ENCODE results near the gene RAB30. TPM values are rescaled to one million over a fixed set of nuclear protein-coding genes. Genes with fewer than 3 reads are reported as not detected.

Gene RAB30
- total RNA-seq, 1 donor from 2014 or later = 15.2 TPM

DNA sequence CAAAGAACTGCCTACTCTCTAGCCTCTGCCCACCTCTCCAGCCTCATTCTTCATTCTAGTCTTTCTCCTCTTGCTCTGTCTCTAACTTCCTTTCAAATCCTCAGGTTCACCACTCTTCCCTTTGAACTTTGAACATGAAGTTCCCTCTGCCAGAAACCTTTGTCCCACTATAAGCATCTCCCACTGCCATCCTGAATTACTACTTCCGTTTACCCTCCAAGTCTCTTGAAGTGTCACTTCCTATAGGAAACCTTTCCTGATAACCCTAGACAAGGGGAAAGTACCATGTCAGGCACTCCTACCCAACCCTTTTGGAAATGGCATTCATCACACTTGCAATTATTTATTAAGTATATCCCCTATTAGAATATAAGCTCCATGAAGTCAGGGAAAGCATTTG lies 3.1 kb downstream of the RAB30 start:
- Mint-ChIP-seq H3K36me3 (ENCODE audit: low read depth) (peaks cover 17% of the 10 kb centered on the region), H3K27me3 (ENCODE audit: insufficient read depth) (no peaks in the 10 kb centered on the region), H3K27ac (no peak overlapping the region), H3K4me1 (ENCODE audit: low read depth) (peaks cover 20% of the 10 kb centered on the region), H3K4me3 (no peak overlapping the region), H3K9me3 (no peaks in the 10 kb centered on the region)
- intact Hi-C loops (cut with micrococcal nuclease) = no loop called here
- DNase-seq (ENCODE audit: low spot score) = no peak

DNA sequence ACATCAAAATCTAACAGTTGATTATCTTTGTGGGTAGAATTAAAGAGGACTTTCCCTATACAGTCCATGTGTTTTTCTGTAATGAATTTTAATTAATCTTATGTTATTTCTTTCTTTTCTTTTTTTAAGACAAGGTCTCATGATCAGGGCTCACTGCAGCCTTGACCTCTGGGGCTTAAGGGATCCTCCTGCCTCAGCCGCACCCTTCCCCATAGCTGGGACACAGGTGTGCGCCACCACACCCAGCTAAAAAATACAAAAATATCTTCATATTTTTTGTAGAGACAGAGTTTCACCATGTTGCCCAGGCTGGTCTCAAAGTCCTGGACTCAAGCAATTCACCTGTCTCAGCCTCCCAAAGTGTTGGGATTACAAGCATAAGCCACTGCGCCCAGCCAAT lies 7.7 kb downstream of the RAB30 start:
- Mint-ChIP-seq H3K4me3 (no peak overlapping the region), H3K27me3 (ENCODE audit: insufficient read depth) (no peaks in the 10 kb centered on the region), H3K36me3 (ENCODE audit: low read depth) (peaks cover 27% of the 10 kb centered on the region), H3K4me1 (ENCODE audit: low read depth) (peaks cover 25% of the 10 kb centered on the region), H3K9me3 (peaks cover 6% of the 10 kb centered on the region), H3K27ac (peak overlapping the region; percentile 88)
- no peak for DNase-seq (ENCODE audit: low spot score)
- intact Hi-C loops (cut with micrococcal nuclease) = no loop called here

DNA sequence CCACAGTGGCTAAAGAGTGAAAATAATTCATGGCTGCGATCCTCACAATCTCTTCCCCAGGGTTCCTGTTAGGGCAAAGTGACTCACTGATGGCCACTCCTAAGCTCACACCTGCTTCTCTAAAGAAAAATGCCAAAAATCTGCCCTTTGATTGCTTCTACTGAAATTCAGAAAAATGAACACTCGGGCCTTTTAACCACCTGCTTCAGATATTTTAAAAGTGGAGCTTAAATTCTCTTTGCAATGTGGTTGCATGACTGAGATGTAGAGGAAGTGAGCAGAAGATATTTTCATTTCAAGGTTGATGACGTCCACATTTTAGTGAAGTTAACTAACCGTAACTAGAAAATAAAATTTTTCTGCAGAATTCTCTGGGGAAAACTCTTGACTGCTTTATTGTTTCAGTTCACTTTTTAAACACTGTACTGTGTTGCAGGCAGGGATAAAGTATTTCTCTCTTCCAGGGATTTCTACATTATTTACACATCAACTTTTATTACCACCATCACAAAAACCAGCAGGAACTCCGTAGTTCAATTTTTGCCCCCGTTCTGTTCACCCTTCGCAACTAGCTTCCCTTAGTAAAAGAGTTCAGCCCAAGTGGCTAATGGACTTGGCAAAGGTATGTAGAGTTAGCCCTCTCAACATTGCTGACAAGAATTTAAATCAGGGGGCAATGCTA lies 8.5 kb downstream of the RAB30 start:
- intact Hi-C loops (cut with micrococcal nuclease) = loop anchor here (1.0 to 2.0 kb wide), 4 partner anchors 8 to 94 kb away; partner anchors contain the start of genes PCF11 and RAB30
- H3K27ac Mint-ChIP-seq = peak overlapping the region; percentile 88
- H3K4me1 Mint-ChIP-seq (ENCODE audit: low read depth) = peaks cover 25% of the 10 kb centered on the region
- DNase-seq (ENCODE audit: low spot score) = no peak
- peak overlapping the region; percentile 74 for H3K4me3 Mint-ChIP-seq
- peaks cover 22% of the 10 kb centered on the region for H3K36me3 Mint-ChIP-seq (ENCODE audit: low read depth)
- H3K9me3 Mint-ChIP-seq = peaks cover 6% of the 10 kb centered on the region
- H3K27me3 Mint-ChIP-seq (ENCODE audit: insufficient read depth) = no peaks in the 10 kb centered on the region

DNA sequence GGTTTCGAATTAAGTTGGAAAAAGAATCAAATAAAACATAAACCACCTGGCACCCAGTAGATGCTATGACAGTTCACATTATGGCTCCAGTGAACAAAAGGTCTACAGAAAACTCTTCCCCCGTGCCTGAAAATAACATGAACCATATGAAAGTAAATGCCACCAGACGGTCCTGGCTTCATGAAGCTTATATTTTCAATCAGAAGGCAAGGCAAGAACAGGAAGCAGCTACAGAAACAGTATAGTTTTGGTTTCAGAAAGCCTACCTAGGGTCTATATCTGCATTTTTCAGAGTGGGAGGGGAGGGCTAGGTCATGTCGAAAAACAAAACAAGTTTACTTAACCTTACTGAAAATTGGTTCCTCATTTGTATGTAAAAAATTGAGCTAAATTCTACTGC lies 9.8 kb downstream of the RAB30 start:
- Mint-ChIP-seq H3K36me3 (ENCODE audit: low read depth) (peaks cover 20% of the 10 kb centered on the region), H3K4me3 (peak overlapping the region; percentile 54), H3K27ac (peak overlapping the region; percentile 76), H3K27me3 (ENCODE audit: insufficient read depth) (no peaks in the 10 kb centered on the region), H3K9me3 (peaks cover 6% of the 10 kb centered on the region), H3K4me1 (ENCODE audit: low read depth) (peaks cover 25% of the 10 kb centered on the region)
- intact Hi-C loops (cut with micrococcal nuclease) = loop anchor here (2.0 kb wide), 3 partner anchors 55 to 95 kb away; partner anchors contain the start of gene PCF11
- DNase-seq (ENCODE audit: low spot score) = no peak

DNA sequence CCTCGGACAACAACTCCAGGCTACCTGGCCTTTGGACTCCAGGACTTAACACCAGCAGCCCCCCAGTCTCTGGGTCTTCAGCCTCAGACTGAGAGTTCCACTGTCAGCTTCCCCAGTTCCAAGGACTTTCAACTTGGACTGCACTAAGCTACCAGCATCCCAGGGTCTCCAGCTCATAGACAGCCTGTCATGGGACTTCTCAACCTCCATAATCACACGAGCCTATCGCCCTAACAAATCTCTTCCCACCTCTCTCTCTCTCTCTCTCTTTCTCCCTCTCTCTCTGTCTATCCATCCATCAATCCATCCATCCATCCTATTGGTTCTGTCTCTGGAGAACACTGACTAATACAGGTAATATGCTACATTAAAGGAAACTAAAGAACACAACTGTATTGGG lies 10.7 kb downstream of the RAB30 start:
- Mint-ChIP-seq H3K4me3 (no peak overlapping the region), H3K9me3 (peaks cover 11% of the 10 kb centered on the region), H3K36me3 (ENCODE audit: low read depth) (peaks cover 23% of the 10 kb centered on the region), H3K4me1 (ENCODE audit: low read depth) (peaks cover 33% of the 10 kb centered on the region), H3K27ac (no peak overlapping the region), H3K27me3 (ENCODE audit: insufficient read depth) (no peaks in the 10 kb centered on the region)
- DNase-seq (ENCODE audit: low spot score) = no peak
- intact Hi-C loops (cut with micrococcal nuclease) = no loop called here

DNA sequence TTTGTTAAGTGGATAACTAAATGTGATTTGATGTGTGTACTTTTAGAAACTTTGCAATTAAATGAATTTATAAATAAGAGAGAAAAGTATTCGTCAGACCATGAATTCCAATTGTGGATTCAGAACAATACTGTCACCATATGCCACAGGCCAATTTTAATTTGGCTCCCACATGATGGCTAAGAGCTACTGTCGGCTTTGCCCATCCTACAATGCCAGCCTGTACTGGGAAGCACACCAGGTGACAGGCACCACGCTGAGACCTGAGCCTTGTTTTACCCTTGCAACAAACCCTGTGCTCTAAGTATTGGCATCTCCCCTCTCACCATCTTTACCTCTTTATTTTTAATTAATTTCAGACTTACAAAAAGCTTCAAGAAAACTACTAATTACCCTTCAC lies 14.0 kb downstream of the RAB30 start:
- H3K4me1 Mint-ChIP-seq (ENCODE audit: low read depth) = peaks cover 50% of the 10 kb centered on the region
- intact Hi-C loops (cut with micrococcal nuclease) = loop anchor here (2.0 kb wide), 1 partner anchor 13 kb away; the partner anchor contains the start of gene RAB30
- H3K27me3 Mint-ChIP-seq (ENCODE audit: insufficient read depth) = no peaks in the 10 kb centered on the region
- DNase-seq (ENCODE audit: low spot score) = no peak
- peaks cover 11% of the 10 kb centered on the region for H3K9me3 Mint-ChIP-seq
- H3K27ac Mint-ChIP-seq = no peak overlapping the region
- H3K36me3 Mint-ChIP-seq (ENCODE audit: low read depth) = peaks cover 36% of the 10 kb centered on the region
- no peak overlapping the region for H3K4me3 Mint-ChIP-seq

DNA sequence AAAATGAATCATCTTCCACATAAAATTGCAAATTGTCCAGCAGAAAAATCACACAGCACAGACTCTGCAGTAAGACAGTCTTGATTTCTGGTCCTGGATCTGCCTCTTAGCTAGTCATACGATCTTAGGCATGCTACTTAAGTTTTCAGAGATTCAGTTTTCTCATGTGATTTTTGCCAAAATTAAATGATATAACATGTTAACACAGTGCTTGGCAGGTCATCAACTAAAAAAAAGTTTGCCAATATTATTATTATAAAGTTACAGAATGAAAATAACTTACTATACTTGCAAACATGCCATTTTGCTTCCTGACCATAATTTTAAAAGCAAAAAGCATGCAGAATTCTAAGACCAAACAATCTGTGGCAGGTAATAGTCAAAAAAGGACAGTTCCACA lies 15.1 kb downstream of the RAB30 start:
- peaks cover 5% of the 10 kb centered on the region for H3K9me3 Mint-ChIP-seq
- intact Hi-C loops (cut with micrococcal nuclease) = loop anchor here (2.0 kb wide), 1 partner anchor 14 kb away; the partner anchor contains the start of gene RAB30
- no peak overlapping the region for H3K4me3 Mint-ChIP-seq
- H3K4me1 Mint-ChIP-seq (ENCODE audit: low read depth) = peaks cover 53% of the 10 kb centered on the region
- no peak overlapping the region for H3K27ac Mint-ChIP-seq
- no peaks in the 10 kb centered on the region for H3K27me3 Mint-ChIP-seq (ENCODE audit: insufficient read depth)
- H3K36me3 Mint-ChIP-seq (ENCODE audit: low read depth) = peaks cover 40% of the 10 kb centered on the region
- DNase-seq (ENCODE audit: low spot score) = no peak

DNA sequence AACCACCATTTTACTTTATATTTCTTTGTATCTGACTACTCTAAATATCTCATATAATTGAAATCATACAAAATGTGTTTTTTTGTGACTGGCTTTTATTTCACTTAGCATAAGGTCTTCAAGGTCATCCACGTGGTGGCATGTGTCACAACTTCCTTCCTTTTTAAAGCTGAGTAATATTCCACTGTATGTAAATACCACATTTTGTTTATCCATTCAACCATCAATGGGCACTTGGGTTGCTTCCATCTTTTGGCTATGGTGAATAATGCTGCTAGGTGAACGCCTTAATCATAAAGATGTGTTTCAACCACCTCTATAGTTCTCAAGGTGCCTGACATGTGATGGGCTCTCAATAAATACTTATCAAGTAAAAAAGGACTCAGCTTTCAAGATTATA lies 15.5 kb downstream of the RAB30 start:
- peak overlapping the region; percentile 21 for H3K27ac Mint-ChIP-seq
- intact Hi-C loops (cut with micrococcal nuclease) = loop anchor here (2.0 kb wide), 1 partner anchor 15 kb away; the partner anchor contains the start of gene RAB30
- H3K4me1 Mint-ChIP-seq (ENCODE audit: low read depth) = peaks cover 56% of the 10 kb centered on the region
- peaks cover 41% of the 10 kb centered on the region for H3K36me3 Mint-ChIP-seq (ENCODE audit: low read depth)
- peaks cover 6% of the 10 kb centered on the region for H3K9me3 Mint-ChIP-seq
- no peak for DNase-seq (ENCODE audit: low spot score)
- no peak overlapping the region for H3K4me3 Mint-ChIP-seq
- H3K27me3 Mint-ChIP-seq (ENCODE audit: insufficient read depth) = no peaks in the 10 kb centered on the region

DNA sequence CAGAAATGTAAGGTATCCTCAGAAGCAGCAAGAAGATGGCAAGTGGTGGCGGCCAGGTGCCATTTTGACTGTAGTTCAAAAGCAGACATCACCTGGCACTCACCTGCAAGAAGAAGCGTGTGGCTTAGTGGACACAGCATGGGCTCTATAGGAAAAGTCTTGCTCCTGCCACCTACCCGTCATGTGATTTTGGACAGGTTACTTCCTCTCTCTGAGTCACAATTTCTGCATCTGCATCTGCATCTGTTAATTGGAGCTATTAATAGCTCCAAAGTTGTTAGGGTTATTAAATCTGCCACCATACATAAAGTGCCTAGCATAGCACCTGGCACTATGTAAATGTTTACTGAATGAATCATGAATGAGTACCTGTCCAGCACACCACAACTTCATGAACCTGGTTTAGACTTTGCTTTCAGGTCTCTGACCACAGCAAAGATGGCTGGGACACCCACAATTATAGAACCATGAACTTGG lies 16.8 kb downstream of the RAB30 start:
- peak overlapping the region; percentile 3 for H3K4me3 Mint-ChIP-seq
- intact Hi-C loops (cut with micrococcal nuclease) = no loop called here
- no peak overlapping the region for H3K27ac Mint-ChIP-seq
- H3K36me3 Mint-ChIP-seq (ENCODE audit: low read depth) = peaks cover 34% of the 10 kb centered on the region
- H3K27me3 Mint-ChIP-seq (ENCODE audit: insufficient read depth) = no peaks in the 10 kb centered on the region
- peaks cover 7% of the 10 kb centered on the region for H3K9me3 Mint-ChIP-seq
- DNase-seq (ENCODE audit: low spot score) = no peak
- H3K4me1 Mint-ChIP-seq (ENCODE audit: low read depth) = peaks cover 57% of the 10 kb centered on the region

DNA sequence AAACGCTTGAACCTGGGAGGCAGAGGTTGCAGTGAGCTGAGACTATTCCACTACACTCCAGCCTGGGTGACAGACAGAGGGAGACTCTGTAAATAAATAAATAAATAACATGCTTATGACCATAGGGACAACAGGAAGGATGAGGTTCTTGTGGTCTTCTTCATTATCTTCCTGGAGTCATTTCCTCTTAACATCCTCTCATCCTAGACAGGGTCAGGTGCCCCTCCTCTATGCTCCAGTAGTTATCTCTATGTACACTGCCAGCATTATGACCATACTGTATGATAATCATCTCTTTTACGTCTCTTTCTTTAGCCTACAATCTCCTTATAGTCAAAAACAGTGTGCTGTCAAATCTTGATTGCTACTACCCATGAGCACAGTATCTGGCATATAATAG lies 17.7 kb downstream of the RAB30 start:
- H3K4me3 Mint-ChIP-seq = no peak overlapping the region
- intact Hi-C loops (cut with micrococcal nuclease) = no loop called here
- H3K4me1 Mint-ChIP-seq (ENCODE audit: low read depth) = peaks cover 57% of the 10 kb centered on the region

DNA sequence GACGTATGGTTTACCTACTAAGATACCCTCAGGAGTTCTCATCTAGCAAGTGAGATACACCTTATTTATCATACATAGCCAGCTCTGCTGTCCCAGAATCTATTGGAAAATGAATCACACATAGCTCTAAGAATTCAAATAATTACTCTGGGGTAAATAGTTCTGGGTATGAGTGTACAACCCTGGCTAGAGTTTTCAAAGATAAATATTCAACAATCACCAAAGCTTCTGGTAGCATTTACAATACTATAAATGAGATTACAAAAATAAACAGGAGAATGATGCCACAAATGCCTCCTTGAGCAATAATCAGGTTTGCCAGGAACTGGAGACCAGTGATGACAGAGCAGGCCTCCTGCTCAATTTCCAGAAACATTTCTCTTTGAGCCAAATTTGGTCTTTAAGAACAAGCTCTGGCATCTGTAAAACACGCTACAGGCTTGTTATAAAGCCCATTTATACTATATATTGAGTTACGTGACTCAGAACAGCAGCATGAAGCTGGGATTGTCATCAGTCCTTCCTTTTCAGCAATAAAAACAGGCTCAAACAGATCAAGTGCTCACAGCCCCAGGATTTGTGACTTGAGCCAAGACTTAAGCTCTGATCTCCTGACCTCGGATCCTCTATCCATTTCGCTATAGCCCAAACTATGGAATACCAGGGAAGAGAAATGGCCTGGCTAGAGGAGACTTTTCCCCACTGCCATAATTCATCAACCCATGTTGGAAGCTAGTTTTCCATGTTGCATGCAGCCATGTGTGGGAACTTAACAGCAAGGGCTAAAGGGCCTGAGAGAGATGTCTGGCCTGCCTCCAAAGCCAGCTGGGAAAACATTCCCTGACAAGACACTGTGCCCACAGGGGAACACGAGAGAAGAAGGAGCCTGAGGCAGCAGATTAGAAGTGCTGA lies 19.7 kb downstream of the RAB30 start:
- peaks cover 27% of the 10 kb centered on the region for H3K36me3 Mint-ChIP-seq (ENCODE audit: low read depth)
- H3K27me3 Mint-ChIP-seq (ENCODE audit: insufficient read depth) = no peaks in the 10 kb centered on the region
- H3K4me3 Mint-ChIP-seq = peak overlapping the region; percentile 24
- intact Hi-C loops (cut with micrococcal nuclease) = no loop called here
- no peak for DNase-seq (ENCODE audit: low spot score)
- no peak overlapping the region for H3K27ac Mint-ChIP-seq
- peaks cover 57% of the 10 kb centered on the region for H3K4me1 Mint-ChIP-seq (ENCODE audit: low read depth)
- H3K9me3 Mint-ChIP-seq = peaks cover 7% of the 10 kb centered on the region

More for the DNA sequence above, 17.7 kb downstream of the RAB30 start:
- Mint-ChIP-seq H3K27me3 (ENCODE audit: insufficient read depth) (no peaks in the 10 kb centered on the region), H3K9me3 (peaks cover 7% of the 10 kb centered on the region), H3K36me3 (ENCODE audit: low read depth) (peaks cover 30% of the 10 kb centered on the region), H3K27ac (peak overlapping the region; percentile 24)
- no peak for DNase-seq (ENCODE audit: low spot score)

DNA sequence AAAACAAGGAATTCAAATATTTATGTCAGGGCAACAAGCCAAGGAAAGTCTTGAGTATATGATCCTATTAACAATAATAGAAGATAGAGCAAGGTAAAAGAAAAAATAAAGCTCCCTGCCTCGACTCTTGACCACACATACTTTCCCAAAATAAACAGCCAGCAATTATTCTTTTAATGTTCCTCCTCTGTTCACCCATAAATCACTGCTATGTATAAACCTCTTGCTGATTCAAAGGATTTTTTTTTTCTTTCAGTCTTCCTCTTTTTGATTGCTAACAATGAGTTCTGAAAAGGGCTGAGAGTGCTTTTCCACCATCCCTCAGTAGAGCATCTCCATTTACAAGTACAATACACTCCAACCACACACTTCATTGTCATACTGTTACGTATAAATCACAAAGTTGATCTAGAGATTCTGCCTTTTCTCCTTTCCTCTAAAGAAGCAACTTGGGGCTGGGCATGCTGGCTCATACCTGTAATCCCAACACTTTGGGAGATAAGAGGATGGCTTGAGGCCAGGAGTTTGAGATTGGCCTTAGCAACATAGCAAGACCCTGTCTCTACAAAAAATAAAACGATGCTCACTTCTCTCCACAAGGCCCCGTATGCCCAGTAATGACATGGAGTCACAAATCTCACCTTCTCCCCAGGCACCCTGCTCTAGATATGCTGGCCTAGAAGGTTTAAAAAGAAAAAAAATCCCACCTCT lies 24.0 kb downstream of the RAB30 start:
- H3K4me1 Mint-ChIP-seq (ENCODE audit: low read depth) = peaks cover 26% of the 10 kb centered on the region
- no peak overlapping the region for H3K27ac Mint-ChIP-seq
- DNase-seq (ENCODE audit: low spot score) = no peak
- no peaks in the 10 kb centered on the region for H3K27me3 Mint-ChIP-seq (ENCODE audit: insufficient read depth)
- H3K9me3 Mint-ChIP-seq = peaks cover 3% of the 10 kb centered on the region
- no peak overlapping the region for H3K4me3 Mint-ChIP-seq
- intact Hi-C loops (cut with micrococcal nuclease) = no loop called here
- peaks cover 9% of the 10 kb centered on the region for H3K36me3 Mint-ChIP-seq (ENCODE audit: low read depth)

All from activated T-helper 1 cell treated with anti-CD3 and anti-CD28 coated beads, Interleukin-12 subunit alpha, Interleukin-12 subunit beta, Interleukin-2, Interleukin-4 antibody, amounts not matched to agents 30 ng/mL and 10 ng/mL and 1 ng/mL, durations not matched to agents 14 hours and 24 hours and 36 hours (primary cell).